Fibroblast of lung (primary cell): ENCODE results near the gene ENPP6.

Source experiments
- EZH2 ChIP-seq: IDR thresholded peaks from 2 replicates; pipeline ENCODE4 v1.5.1; 2012; ENCODE audit warnings: low read length, control low read depth, mild to moderate bottlenecking; ENCODE audit errors: missing control alignments
- TF ChIP-seq, protein P1 (sequence below), 2 donors: IDR thresholded peaks in 1 of 2; conservative IDR thresholded peaks in 1 of 2; 1 replicate in 1 of 2; 2 replicates in 1 of 2; pipeline ENCODE4 v1.5.1; 2011 to 2012; ENCODE audit warnings: low read length in 2 of 2, control low read depth in 1 of 2, inconsistent platforms in 1 of 2, low read depth in 1 of 2, mild to moderate bottlenecking in 1 of 2

DNA sequence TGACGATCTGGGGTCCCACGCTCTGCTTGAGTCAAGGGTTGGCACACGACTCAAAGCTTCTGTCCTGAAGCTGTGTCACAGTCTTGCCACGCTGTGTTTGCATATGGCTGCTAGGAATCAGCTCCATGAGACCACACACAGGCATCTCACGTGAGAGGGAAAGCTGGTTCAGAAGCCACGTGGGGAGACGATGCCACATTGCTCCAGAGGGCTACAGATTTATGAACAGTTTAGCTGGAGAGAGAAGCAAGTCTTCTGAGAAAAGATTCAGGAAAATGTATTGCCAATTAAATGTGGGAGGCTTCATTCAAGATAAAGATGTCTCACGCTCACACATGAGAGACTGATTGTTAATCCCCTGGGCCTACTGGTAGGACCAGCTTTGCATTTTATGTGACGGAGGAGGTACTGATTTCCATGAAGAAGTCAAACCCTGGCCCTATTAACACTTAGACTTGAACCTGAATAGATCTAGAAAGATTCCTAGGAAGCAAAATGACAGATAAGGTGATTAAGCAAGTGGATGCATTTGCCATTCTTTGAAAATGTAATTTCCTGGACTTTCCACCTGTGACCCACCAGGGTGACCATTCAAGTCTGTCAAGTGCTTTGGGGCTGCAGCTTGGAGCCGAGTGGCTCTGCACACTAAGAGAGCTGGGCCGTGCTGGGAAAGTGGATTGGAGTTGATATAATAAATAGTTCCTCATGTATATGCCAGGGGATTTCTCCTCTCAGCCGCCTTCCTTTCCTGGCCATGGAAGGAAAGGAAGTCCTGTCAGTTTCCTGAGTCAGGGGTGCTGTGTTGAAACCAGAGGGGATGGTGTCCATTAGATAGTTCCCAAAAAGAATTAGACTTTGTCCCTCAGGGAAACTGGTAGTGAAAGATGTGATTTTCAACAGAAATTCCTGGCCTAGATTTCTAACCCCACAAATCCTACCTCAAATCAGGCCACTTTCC lies 29.0 kb downstream of the ENPP6 start:
- TF ChIP-seq, protein P1, sequence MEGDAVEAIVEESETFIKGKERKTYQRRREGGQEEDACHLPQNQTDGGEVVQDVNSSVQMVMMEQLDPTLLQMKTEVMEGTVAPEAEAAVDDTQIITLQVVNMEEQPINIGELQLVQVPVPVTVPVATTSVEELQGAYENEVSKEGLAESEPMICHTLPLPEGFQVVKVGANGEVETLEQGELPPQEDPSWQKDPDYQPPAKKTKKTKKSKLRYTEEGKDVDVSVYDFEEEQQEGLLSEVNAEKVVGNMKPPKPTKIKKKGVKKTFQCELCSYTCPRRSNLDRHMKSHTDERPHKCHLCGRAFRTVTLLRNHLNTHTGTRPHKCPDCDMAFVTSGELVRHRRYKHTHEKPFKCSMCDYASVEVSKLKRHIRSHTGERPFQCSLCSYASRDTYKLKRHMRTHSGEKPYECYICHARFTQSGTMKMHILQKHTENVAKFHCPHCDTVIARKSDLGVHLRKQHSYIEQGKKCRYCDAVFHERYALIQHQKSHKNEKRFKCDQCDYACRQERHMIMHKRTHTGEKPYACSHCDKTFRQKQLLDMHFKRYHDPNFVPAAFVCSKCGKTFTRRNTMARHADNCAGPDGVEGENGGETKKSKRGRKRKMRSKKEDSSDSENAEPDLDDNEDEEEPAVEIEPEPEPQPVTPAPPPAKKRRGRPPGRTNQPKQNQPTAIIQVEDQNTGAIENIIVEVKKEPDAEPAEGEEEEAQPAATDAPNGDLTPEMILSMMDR (conservative IDR thresholded peaks at IDR 0.05 in 1 of 2, IDR thresholded peaks at IDR 0.05 in 1 of 2; ENCODE audit: low read depth in 1 of 2, low read length in 2 of 2): no peak
- no peak for TF ChIP-seq EZH2
